Stimulated activated CD4-positive, alpha-beta T cell treated with anti-CD3 and anti-CD28 coated beads, Interleukin-4, amount 100 ng/mL, for 24 hours (primary cell): ENCODE measurements around the gene SNX25.

Source experiments
- DNase-seq: peaks from one replicate; pipeline ENCODE4 v3.0.0-alpha.2; 2020

SNX25 gene

GRCh38 chr4:185269286-185269685 is 59.9 kb downstream of the SNX25 start:
- no peak for DNase-seq

GRCh38 chr4:185270037-185270436 is 60.6 kb downstream of the SNX25 start:
- no peak for DNase-seq

- no peak for DNase-seq
These were observed 61.5 kb downstream of the SNX25 start for GRCh38 chr4:185270885-185271284.

GRCh38 chr4:185272245-185272644 is 62.8 kb downstream of the SNX25 start:
- DNase-seq = no peak

- no peak for DNase-seq
These were observed 66.1 kb downstream of the SNX25 start for GRCh38 chr4:185275501-185275900.

GRCh38 chr4:185276036-185276435 is 66.6 kb downstream of the SNX25 start:
- no peak for DNase-seq

GRCh38 chr4:185278716-185279115 is 69.3 kb downstream of the SNX25 start:
- no peak for DNase-seq

GRCh38 chr4:185280608-185281007 is 71.2 kb downstream of the SNX25 start:
- no peak for DNase-seq

GRCh38 chr4:185282968-185283367 is 73.6 kb downstream of the SNX25 start:
- DNase-seq = no peak

GRCh38 chr4:185283723-185284122 is 74.3 kb downstream of the SNX25 start:
- no peak for DNase-seq

- no peak for DNase-seq
These were observed 76.4 kb downstream of the SNX25 start for GRCh38 chr4:185285632-185286393.

GRCh38 chr4:185286571-185286970 is 77.2 kb downstream of the SNX25 start:
- DNase-seq = no peak

- DNase-seq = no peak
These were observed 77.6 kb downstream of the SNX25 start for GRCh38 chr4:185287031-185287430.

- no peak for DNase-seq
These were observed 80.7 kb downstream of the SNX25 start for GRCh38 chr4:185290018-185290607.

GRCh38 chr4:185290656-185291055 is 81.3 kb downstream of the SNX25 start:
- DNase-seq = no peak

- no peak for DNase-seq
These were observed 83.8 kb downstream of the SNX25 start for GRCh38 chr4:185293202-185293601.

- no peak for DNase-seq
These were observed 87.5 kb downstream of the SNX25 start for GRCh38 chr4:185296665-185297460.

GRCh38 chr4:185298728-185299430 is 89.5 kb downstream of the SNX25 start:
- DNase-seq = no peak

- DNase-seq = no peak
These were observed 95.1 kb downstream of the SNX25 start for GRCh38 chr4:185304541-185304940.

GRCh38 chr4:185304944-185305690 is 95.7 kb downstream of the SNX25 start:
- peak; percentile 14 for DNase-seq

GRCh38 chr4:185305979-185306442 is 96.6 kb downstream of the SNX25 start:
- no peak for DNase-seq
